Thyroid gland (tissue), 4 donors: ENCODE data around the gene C16orf74.

Experiments
- POLR2A ChIP-seq, 2 donors: fragments of 450-650 bp; IDR thresholded peaks; one replicate each; pipeline ENCODE4 v1.6.1; 2017; ENCODE audit warnings: antibody characterized with exemption in 2 of 2, mild to moderate bottlenecking in 2 of 2, moderate library complexity in 1 of 2
- TF ChIP-seq, protein P1 (sequence below), 6 experiments: fragments of 200-600 bp in 3 of 6; fragments of 450-650 bp in 3 of 6; sonication (generic) in 3 of 6; IDR thresholded peaks; one replicate each; pipeline ENCODE4 v1.5.1; 2016 to 2019; ENCODE audit warnings: antibody characterized with exemption in 6 of 6, mild to moderate bottlenecking in 2 of 6, inconsistent platforms in 1 of 6, moderate library complexity in 1 of 6

DNA sequence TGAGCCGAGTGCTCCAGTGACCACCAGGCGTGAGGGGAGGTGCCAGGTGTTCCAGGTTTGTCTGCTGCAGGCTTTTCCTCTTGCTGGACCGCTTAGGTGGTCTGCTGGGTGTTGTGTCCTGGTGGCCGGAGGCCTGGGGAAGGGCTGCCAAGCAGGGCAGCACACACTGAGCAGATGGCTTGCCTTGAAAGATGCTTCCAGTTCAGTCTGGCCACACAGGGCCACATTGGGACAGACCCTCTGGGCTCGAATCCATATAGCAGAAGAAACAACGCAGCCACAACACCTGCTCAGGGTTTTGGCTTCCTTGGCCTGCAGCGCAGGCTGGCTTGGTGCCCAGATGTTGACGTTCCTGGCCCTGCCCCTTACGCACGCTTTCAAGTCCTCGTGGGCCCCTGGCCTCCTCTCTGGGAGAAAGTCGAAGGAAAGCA lies 87.0 kb downstream of the C16orf74 start:
- TF ChIP-seq, protein P1, sequence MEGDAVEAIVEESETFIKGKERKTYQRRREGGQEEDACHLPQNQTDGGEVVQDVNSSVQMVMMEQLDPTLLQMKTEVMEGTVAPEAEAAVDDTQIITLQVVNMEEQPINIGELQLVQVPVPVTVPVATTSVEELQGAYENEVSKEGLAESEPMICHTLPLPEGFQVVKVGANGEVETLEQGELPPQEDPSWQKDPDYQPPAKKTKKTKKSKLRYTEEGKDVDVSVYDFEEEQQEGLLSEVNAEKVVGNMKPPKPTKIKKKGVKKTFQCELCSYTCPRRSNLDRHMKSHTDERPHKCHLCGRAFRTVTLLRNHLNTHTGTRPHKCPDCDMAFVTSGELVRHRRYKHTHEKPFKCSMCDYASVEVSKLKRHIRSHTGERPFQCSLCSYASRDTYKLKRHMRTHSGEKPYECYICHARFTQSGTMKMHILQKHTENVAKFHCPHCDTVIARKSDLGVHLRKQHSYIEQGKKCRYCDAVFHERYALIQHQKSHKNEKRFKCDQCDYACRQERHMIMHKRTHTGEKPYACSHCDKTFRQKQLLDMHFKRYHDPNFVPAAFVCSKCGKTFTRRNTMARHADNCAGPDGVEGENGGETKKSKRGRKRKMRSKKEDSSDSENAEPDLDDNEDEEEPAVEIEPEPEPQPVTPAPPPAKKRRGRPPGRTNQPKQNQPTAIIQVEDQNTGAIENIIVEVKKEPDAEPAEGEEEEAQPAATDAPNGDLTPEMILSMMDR (IDR thresholded peaks at IDR 0.05), result no peak
- no peak for TF ChIP-seq POLR2A (IDR thresholded peaks at IDR 0.05)
